T-helper 22 cell (primary cell): Measurements from ENCODE around the gene SMIM29.
A peak's percentile ranks its signal among the peaks of the same experiment; 100 is the strongest.

ENCODE experiments used
- DNase-seq: peaks from one replicate; pipeline ENCODE4 v3.0.0-alpha.2; 2020; ENCODE audit warnings: low read depth

SMIM29 gene

GRCh38 chr6:34226066-34226465 lies 22.7 kb downstream of the SMIM29 start:
- no peak for DNase-seq

GRCh38 chr6:34225551-34225950 lies 23.3 kb downstream of the SMIM29 start:
- DNase-seq: no peak

GRCh38 chr6:34223956-34224940 lies 24.6 kb downstream of the SMIM29 start:
- DNase-seq: peak; percentile 95

GRCh38 chr6:34223381-34223955 lies 25.3 kb downstream of the SMIM29 start:
- no peak for DNase-seq

- no peak for DNase-seq
Observed at GRCh38 chr6:34218691-34219090, 30.1 kb downstream of the SMIM29 start.

- no peak for DNase-seq
Observed at GRCh38 chr6:34213772-34214171, 35.0 kb downstream of the SMIM29 start.

GRCh38 chr6:34207695-34208443 lies 40.9 kb downstream of the SMIM29 start:
- DNase-seq: no peak

- DNase-seq: no peak
Observed at GRCh38 chr6:34206726-34207125, 42.1 kb downstream of the SMIM29 start.

- no peak for DNase-seq
Observed at GRCh38 chr6:34205916-34206315, 42.9 kb downstream of the SMIM29 start.

- no peak for DNase-seq
Observed at GRCh38 chr6:34205466-34205865, 43.3 kb downstream of the SMIM29 start.

- no peak for DNase-seq
Observed at GRCh38 chr6:34204693-34205092, 44.1 kb downstream of the SMIM29 start.

- DNase-seq: no peak
Observed at GRCh38 chr6:34202329-34203201, 46.2 kb downstream of the SMIM29 start.

DNA sequence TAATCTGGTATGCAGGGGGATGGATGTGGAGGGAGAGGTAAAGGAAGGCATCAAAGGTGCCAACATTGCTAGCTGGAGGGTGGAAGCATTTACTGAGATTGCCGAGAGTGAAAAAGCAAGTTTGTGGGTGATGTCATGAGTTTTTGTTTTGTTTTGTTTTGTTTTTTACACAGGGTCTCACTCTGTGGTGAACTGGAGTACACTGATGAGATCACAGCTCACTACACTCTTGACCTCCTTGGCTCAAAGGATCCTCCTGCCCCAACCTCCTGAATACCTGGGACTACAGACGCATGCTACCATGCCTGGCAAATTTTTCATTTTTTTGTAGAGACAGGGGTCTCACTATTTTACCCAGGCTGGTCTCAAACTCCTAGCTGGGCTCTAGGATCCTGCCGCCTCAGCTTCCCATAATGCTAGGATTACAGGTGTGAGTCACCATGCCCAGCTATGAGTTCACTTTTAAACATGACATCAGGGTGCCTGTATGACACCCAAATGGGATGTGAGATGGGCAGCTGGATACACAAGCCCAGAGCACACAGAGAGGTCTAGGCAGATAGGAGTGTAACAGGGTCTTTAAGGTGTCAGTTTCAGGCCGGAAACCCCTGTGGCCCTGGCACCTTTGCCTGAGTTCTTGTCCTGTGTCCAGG lies 47.2 kb downstream of the SMIM29 start:
- DNase-seq: no peak

DNA sequence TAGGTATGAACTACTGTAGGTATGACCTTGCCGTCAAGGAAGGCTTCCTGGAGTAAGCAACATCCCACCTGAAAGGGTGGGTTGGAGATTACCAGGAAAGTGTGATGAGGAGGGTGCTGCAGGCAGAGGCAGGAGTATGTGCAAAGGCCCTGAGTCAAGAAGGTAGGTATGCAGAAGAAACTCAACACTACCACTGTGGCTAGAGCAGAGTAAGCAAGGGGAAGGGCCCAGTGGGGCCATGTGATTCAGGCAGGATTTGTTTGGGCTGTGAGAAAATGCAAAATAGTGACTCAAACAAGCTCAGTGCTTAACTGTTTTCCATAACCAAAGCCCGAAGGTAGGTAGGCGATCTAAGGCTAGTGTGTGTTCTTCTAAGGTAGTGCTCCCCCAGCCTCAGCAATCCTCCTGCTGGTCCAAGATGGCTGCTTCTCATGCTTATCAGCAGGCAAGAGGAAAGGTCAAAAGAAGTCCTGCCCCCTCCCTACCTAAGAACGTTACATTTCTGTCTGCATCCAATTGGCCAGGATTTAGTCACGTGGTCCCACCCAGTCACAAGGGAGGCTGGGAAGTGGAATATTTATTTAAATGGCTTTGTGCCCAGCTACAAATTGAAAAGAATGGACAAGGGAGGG lies 48.4 kb downstream of the SMIM29 start:
- no peak for DNase-seq

GRCh38 chr6:34196833-34197195 lies 52.0 kb downstream of the SMIM29 start:
- no peak for DNase-seq
